BJ (cell line): ENCODE data around the gene NGLY1. TPM values are rescaled to one million over a fixed set of nuclear protein-coding genes. Genes with fewer than 3 reads are reported as not detected.

Experiments
- CTCF ChIA-PET: fragments of 350-600 bp; formaldehyde crosslinking; extraction: SDS; loops from one replicate; lab custom pipeline; 2021; ENCODE audit warnings: antibody characterized with exemption, inconsistent platforms; lab: Yijun Ruan, JAX
- POLR2A ChIA-PET: fragments of 300-600 bp; sonication (Branson Sonifier 250); formaldehyde crosslinking; extraction: SDS; loops from one replicate; lab custom pipeline; 2021; ENCODE audit warnings: antibody characterized with exemption; lab: Charles Lee
- DNase-seq: peaks from one replicate; pipeline ENCODE4 v3.0.0-alpha.2; 2011; ENCODE audit warnings: low read depth
- H3K27me3 ChIP-seq: 2 replicates; pipeline ENCODE4 v1.6.0; 2011; ENCODE audit warnings: low read length; ENCODE audit not compliant: control insufficient read depth, insufficient read depth
- H3K36me3 ChIP-seq: 2 replicates; pipeline ENCODE4 v1.5.1; 2011; ENCODE audit warnings: low read length; ENCODE audit not compliant: control insufficient read depth, insufficient read depth
- H3K4me3 ChIP-seq: 2 replicates; pipeline ENCODE4 v1.5.1; 2011; ENCODE audit warnings: low read depth, mild to moderate bottlenecking, control low read depth, low read length
- polyA plus RNA-seq: library from polyadenylated mRNA; depleted of rRNA; stranded (reverse); fragments of >200 nt; gene quantifications from 2 replicates; pipeline ENCODE4 v1.2.3, GENCODE V29; 2011
- TF ChIP-seq, protein P1 (sequence below): IDR thresholded peaks from 2 replicates; pipeline ENCODE4 v1.5.1; 2011; ENCODE audit warnings: low read depth, mild to moderate bottlenecking, control low read depth, inconsistent platforms, low read length, moderate library complexity; ENCODE audit not compliant: insufficient read depth

The NGLY1 gene
- polyA plus RNA-seq, 1 experiment = 8.2 TPM

DNA sequence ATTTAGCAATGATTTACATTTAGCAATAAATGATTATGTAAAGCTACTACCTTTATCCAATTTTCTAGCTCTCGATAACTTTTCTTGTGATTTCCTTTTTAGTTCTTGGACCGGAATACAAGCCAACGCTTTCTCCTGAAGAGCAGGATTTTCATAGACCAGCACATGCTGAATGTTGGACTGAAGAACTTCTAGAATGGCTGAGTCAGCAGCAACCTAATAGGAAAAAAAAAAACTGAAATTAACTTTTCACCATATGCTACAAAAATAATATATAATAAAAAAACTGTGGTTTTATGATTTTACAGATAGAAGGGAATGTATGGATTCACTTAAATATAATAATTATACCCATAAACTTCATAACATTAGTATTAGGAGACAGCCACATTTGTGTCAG lies 32.2 kb downstream of the NGLY1 start:
- no peak for DNase-seq
- ChIA-PET CTCF (no interaction called here), POLR2A (no interaction called here)
- Histone ChIP-seq H3K27me3 (no peaks in the 10 kb centered on the region), H3K36me3 (peaks cover 3% of the 10 kb centered on the region; the same call in 1 of the 2 replicates), H3K4me3 (no peak overlapping the region)
- TF ChIP-seq, protein P1, sequence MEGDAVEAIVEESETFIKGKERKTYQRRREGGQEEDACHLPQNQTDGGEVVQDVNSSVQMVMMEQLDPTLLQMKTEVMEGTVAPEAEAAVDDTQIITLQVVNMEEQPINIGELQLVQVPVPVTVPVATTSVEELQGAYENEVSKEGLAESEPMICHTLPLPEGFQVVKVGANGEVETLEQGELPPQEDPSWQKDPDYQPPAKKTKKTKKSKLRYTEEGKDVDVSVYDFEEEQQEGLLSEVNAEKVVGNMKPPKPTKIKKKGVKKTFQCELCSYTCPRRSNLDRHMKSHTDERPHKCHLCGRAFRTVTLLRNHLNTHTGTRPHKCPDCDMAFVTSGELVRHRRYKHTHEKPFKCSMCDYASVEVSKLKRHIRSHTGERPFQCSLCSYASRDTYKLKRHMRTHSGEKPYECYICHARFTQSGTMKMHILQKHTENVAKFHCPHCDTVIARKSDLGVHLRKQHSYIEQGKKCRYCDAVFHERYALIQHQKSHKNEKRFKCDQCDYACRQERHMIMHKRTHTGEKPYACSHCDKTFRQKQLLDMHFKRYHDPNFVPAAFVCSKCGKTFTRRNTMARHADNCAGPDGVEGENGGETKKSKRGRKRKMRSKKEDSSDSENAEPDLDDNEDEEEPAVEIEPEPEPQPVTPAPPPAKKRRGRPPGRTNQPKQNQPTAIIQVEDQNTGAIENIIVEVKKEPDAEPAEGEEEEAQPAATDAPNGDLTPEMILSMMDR = no peak

- H3K36me3 ChIP-seq = peaks cover 3% of the 10 kb centered on the region; the same call in 1 of the 2 replicates
- TF ChIP-seq, protein P1 = no peak
- H3K27me3 ChIP-seq = no peaks in the 10 kb centered on the region
- no peak for DNase-seq
- no peak overlapping the region for H3K4me3 ChIP-seq
- ChIA-PET POLR2A (no interaction called here), CTCF (no interaction called here)
Measured at GRCh38 chr3:25749031-25749581, 34.1 kb downstream of the NGLY1 start.

DNA sequence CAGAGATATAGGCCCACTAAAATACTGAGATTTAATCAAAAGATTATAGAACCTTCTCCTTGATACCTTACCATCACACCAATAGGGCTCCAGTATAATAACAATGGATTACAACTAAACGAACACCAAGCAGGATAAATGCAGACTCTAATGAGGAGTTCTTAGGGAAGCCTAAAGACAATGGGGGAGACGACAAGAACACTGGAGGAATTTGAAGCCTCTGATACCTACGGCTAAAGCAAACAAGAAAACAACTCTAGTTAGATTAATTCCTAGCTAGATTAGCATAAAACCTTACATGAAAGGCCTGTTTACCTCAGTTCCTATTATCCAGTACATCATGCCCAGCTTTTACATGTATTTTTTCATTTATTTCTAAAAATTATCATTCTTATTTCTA lies 35.1 kb downstream of the NGLY1 start:
- TF ChIP-seq, protein P1 = no peak
- ChIA-PET CTCF (no interaction called here), POLR2A (no interaction called here)
- no peak for DNase-seq
- Histone ChIP-seq H3K36me3 (peaks cover 3% of the 10 kb centered on the region; the same call in 1 of the 2 replicates), H3K27me3 (no peaks in the 10 kb centered on the region), H3K4me3 (no peak overlapping the region)

- ChIA-PET CTCF (interaction anchor here (1.7 kb wide), 1 partner anchor 57 kb away, joined by 6 read pairs; no protein-coding TSS in a partner anchor), POLR2A (no interaction called here)
- no peak for DNase-seq
- Histone ChIP-seq H3K4me3 (no peak overlapping the region), H3K27me3 (no peaks in the 10 kb centered on the region), H3K36me3 (peaks cover 3% of the 10 kb centered on the region; the same call in 1 of the 2 replicates)
- TF ChIP-seq, protein P1 = no peak
Measured at GRCh38 chr3:25747033-25747432, 36.2 kb downstream of the NGLY1 start.

DNA sequence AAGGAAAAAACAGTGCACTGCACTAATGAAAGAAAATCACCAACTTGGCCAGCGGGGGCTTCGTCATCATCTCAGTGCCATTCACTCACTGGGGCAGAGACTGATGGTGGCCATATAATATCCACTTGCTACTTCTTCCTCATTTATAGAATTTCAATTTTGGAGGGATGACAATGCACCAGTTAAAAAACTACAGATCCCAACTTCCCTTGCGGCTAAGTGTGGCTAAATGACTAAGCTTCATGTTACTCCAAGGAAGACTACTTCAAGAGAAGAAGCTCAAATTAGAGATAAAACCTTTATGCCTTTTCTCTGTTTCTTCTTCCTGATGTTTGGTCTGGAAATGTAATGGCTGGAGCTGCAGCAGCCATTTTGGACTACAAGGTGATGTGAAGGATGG lies 38.8 kb downstream of the NGLY1 start:
- no peak for DNase-seq
- TF ChIP-seq, protein P1 = no peak
- H3K36me3 ChIP-seq = no peaks in the 10 kb centered on the region
- no peak overlapping the region for H3K4me3 ChIP-seq
- H3K27me3 ChIP-seq = no peaks in the 10 kb centered on the region
- ChIA-PET CTCF (interaction anchor here (0.5 kb wide), 1 partner anchor 15 kb away, joined by 3 read pairs; no protein-coding TSS in a partner anchor), POLR2A (no interaction called here)
